AG20443 (cell line): ENCODE results near the gene SKA3.
A peak's percentile ranks its signal among the peaks of the same experiment; 100 is the strongest.

Experiments
- DNase-seq: peaks from one replicate; pipeline ENCODE4 v3.0.0; 2012; ENCODE audit warnings: low spot score, mixed read lengths

SKA3 gene

GRCh38 chr13:21111546-21111945 is 64.8 kb downstream of the SKA3 start:
- DNase-seq = no peak

GRCh38 chr13:21109168-21109567 is 67.2 kb downstream of the SKA3 start:
- DNase-seq = no peak

GRCh38 chr13:21106089-21106488 is 70.3 kb downstream of the SKA3 start:
- peak; percentile 83 for DNase-seq

- DNase-seq = no peak
These were observed 71.9 kb downstream of the SKA3 start for GRCh38 chr13:21104199-21105019.
